ENCODE results near the gene CORO2B.

Gene CORO2B

GRCh38 chr15:68710536-68710935, 131.7 kb downstream of the CORO2B start:
- TF ChIP-seq CTCF (IDR thresholded peaks at IDR 0.05; ENCODE audit: low read length) (no peak), EZH2 (optimal IDR thresholded peaks at IDR 0.05; ENCODE audit: low read depth, low read length) (no peak), EZH2phosphoT487 (IDR thresholded peaks at IDR 0.05; ENCODE audit: low read length) (no peak)
- DNase-seq = no peak
- H3K4me1 ChIP-seq (ENCODE audit: low read length) = no peaks in the 10 kb centered on the region
- H3K4me3 ChIP-seq (ENCODE audit: low read length) = no peak overlapping the region
- H3K4me2 ChIP-seq (ENCODE audit: low read depth, low read length) = no peak overlapping the region
- no peak overlapping the region for H3K27ac ChIP-seq (ENCODE audit: low read length)
- no peaks in the 10 kb centered on the region for H3K9me2 ChIP-seq (replicated peaks; ENCODE audit: insufficient read depth, low read length)
- no peaks in the 10 kb centered on the region for H3K79me2 ChIP-seq (ENCODE audit: low read length)
- H3K9me3 ChIP-seq (replicated peaks; ENCODE audit: insufficient read depth, low read length) = no peaks in the 10 kb centered on the region
- H3K9ac ChIP-seq (ENCODE audit: low read length) = no peak overlapping the region
- H2AFZ ChIP-seq (ENCODE audit: low read length) = no peak overlapping the region
- no peaks in the 10 kb centered on the region for H3K36me3 ChIP-seq (replicated peaks; ENCODE audit: insufficient read depth, low read length)
- H3K27me3 ChIP-seq (replicated peaks; ENCODE audit: insufficient read depth, low read length) = no peaks in the 10 kb centered on the region
- no peaks in the 10 kb centered on the region for H4K20me1 ChIP-seq (ENCODE audit: insufficient read depth, low read length)
- H3F3A ChIP-seq (ENCODE audit: insufficient read depth, low read length) = no peaks in the 10 kb centered on the region

- no peaks in the 10 kb centered on the region for H3K36me3 ChIP-seq (replicated peaks; ENCODE audit: insufficient read depth, low read length)
- H2AFZ ChIP-seq (ENCODE audit: low read length) = no peak overlapping the region
- no peak overlapping the region for H3K9ac ChIP-seq (ENCODE audit: low read length)
- no peaks in the 10 kb centered on the region for H3F3A ChIP-seq (ENCODE audit: insufficient read depth, low read length)
- H3K4me1 ChIP-seq (ENCODE audit: low read length) = no peaks in the 10 kb centered on the region
- H3K4me2 ChIP-seq (ENCODE audit: low read depth, low read length) = no peak overlapping the region
- no peaks in the 10 kb centered on the region for H3K9me3 ChIP-seq (replicated peaks; ENCODE audit: insufficient read depth, low read length)
- H3K27ac ChIP-seq (ENCODE audit: low read length) = no peak overlapping the region
- no peaks in the 10 kb centered on the region for H4K20me1 ChIP-seq (ENCODE audit: insufficient read depth, low read length)
- TF ChIP-seq CTCF (IDR thresholded peaks at IDR 0.05; ENCODE audit: low read length) (no peak), EZH2phosphoT487 (IDR thresholded peaks at IDR 0.05; ENCODE audit: low read length) (no peak), EZH2 (optimal IDR thresholded peaks at IDR 0.05; ENCODE audit: low read depth, low read length) (no peak)
- no peaks in the 10 kb centered on the region for H3K27me3 ChIP-seq (replicated peaks; ENCODE audit: insufficient read depth, low read length)
- no peaks in the 10 kb centered on the region for H3K9me2 ChIP-seq (replicated peaks; ENCODE audit: insufficient read depth, low read length)
- H3K4me3 ChIP-seq (ENCODE audit: low read length) = no peak overlapping the region
- H3K79me2 ChIP-seq (ENCODE audit: low read length) = no peaks in the 10 kb centered on the region
- no peak for DNase-seq
These were observed 132.6 kb downstream of the CORO2B start for GRCh38 chr15:68711406-68711805.

DNA sequence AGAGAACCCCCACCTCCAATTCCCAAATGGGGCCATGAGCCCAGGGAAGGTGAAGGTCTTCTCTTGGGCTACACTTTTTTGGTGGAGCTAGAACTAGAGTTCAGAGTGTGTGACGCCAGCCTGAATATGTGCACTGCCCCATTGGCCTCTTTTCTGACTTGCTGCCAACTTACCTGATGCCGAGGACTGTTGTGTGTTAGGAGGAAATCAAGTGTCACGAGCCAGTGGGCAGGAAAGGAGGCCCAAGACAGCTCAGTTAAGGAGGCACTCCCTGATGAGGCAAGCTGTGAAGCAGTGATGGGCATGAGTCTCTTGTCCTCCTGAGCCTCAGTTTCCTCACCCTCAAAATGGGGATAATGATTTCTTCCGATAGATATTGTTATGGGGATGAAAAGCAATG, 134.1 kb downstream of the CORO2B start:
- Histone ChIP-seq H3K4me3 (ENCODE audit: low read length) (no peak overlapping the region), H3K27ac (ENCODE audit: low read length) (no peak overlapping the region), H3K27me3 (replicated peaks; ENCODE audit: insufficient read depth, low read length) (no peaks in the 10 kb centered on the region), H3K9ac (ENCODE audit: low read length) (no peak overlapping the region), H3K9me2 (replicated peaks; ENCODE audit: insufficient read depth, low read length) (no peaks in the 10 kb centered on the region), H3K4me1 (ENCODE audit: low read length) (no peaks in the 10 kb centered on the region), H4K20me1 (ENCODE audit: insufficient read depth, low read length) (no peaks in the 10 kb centered on the region), H3K9me3 (replicated peaks; ENCODE audit: insufficient read depth, low read length) (no peaks in the 10 kb centered on the region), H3K4me2 (ENCODE audit: low read depth, low read length) (no peak overlapping the region), H3K79me2 (ENCODE audit: low read length) (no peaks in the 10 kb centered on the region), H3K36me3 (replicated peaks; ENCODE audit: insufficient read depth, low read length) (no peaks in the 10 kb centered on the region), H2AFZ (ENCODE audit: low read length) (no peak overlapping the region), H3F3A (ENCODE audit: insufficient read depth, low read length) (no peaks in the 10 kb centered on the region)
- no peak for DNase-seq
- TF ChIP-seq EZH2 (optimal IDR thresholded peaks at IDR 0.05; ENCODE audit: low read depth, low read length) (no peak), CTCF (IDR thresholded peaks at IDR 0.05; ENCODE audit: low read length) (no peak), EZH2phosphoT487 (IDR thresholded peaks at IDR 0.05; ENCODE audit: low read length) (no peak)
